ENCODE data around the gene NLRP6. TPM values are rescaled to one million over a fixed set of nuclear protein-coding genes. Genes with fewer than 3 reads are reported as not detected.
"Not testable (repeated sequence)": the region's sequence is repeated elsewhere in the genome, so short reads cannot be mapped to it uniquely, and the experiment has no call there.

Gene NLRP6
- total RNA-seq, 4 donors from 2014 or later = 0.13 to 0.73 (median 0.28) TPM

DNA sequence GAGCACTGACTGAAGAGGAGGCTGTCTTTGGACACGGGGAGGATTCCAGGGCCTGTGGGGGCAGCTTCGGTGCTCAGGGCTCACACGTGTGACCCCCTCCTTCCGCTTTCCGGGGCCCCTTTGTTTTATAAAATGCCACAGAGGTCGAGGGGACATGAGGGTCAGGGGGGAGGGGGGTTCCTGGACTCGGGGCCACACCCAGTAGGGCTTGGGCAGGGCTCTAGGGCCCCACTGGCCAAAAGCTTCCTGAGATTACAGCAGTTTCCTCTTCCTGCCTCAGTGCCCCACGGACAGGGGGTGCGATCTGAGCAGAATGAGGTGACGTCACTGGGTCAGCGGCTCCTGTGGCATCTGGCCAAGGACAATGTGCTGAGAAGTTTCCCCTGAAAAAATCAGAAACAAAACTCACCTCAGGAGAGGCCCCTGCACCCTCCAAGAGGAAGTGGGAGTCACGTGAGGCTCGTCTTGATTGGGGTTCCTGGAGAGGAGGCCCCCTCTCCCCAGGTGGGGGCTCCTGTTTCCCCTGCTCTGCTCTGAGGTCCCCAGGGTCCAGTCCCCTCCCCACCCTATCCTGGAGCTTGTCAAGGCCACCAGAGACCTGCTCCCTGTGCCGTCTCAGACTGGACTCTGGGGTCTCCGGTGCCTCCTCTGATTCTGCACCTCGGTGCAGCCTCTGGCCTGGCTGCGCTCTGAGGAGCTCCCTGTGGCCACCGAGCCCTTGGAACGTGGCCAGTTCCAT is 48.8 kb downstream of the NLRP6 start:
- Histone ChIP-seq H3K4me3 (replicated peaks in 1 of 3) (no peak overlapping the region), H3K27ac (peak overlapping the region; percentile 86 to 88 (median 86)), H3K4me1 (peaks cover 27 to 45% of the 10 kb centered on the region in 2 donors), H3K27me3 (no peaks in the 10 kb centered on the region), H3K9me3 (no peaks in the 10 kb centered on the region), H3K36me3 (no peaks in the 10 kb centered on the region)
- DNase-seq = peak; percentile 77 to 83
- intact Hi-C loops (cut with DNase I) = no loop called here
- TF ChIP-seq POLR2A (IDR thresholded peaks at IDR 0.05) = no peak
- TF ChIP-seq CTCF (IDR thresholded peaks at IDR 0.05) = no peak
- WGBS, 2 donors = 12 to 31% methylated on average over 6 to 17 of the region's 19 CpGs

- 96 to 98% methylated on average over 3 of the region's 3 CpGs for WGBS, 2 donors
- H3K27ac ChIP-seq = peak overlapping the region; percentile 86 to 88 (median 86)
- H3K9me3 ChIP-seq = no peaks in the 10 kb centered on the region
- no peaks in the 10 kb centered on the region for H3K36me3 ChIP-seq
- H3K4me3 ChIP-seq (replicated peaks in 1 of 3) = no peak overlapping the region
- H3K4me1 ChIP-seq = peaks cover 27 to 45% of the 10 kb centered on the region in 2 donors
- no peak for DNase-seq
- intact Hi-C loops (cut with DNase I) = no loop called here
- TF ChIP-seq POLR2A (IDR thresholded peaks at IDR 0.05) (no peak), CTCF (IDR thresholded peaks at IDR 0.05) (no peak)
- no peaks in the 10 kb centered on the region for H3K27me3 ChIP-seq
Measured at GRCh38 chr11:327581-327923, 49.3 kb downstream of the NLRP6 start.

- H3K4me3 ChIP-seq (replicated peaks in 1 of 3) = no peak overlapping the region
- no peak for DNase-seq
- no peaks in the 10 kb centered on the region for H3K9me3 ChIP-seq
- 89 to 93% methylated on average over 13 of the region's 13 CpGs for WGBS, 2 donors
- TF ChIP-seq CTCF (IDR thresholded peaks at IDR 0.05) = no peak
- TF ChIP-seq POLR2A (IDR thresholded peaks at IDR 0.05) = no peak
- no peak overlapping the region for H3K27ac ChIP-seq
- H3K4me1 ChIP-seq = peaks cover 27 to 41% of the 10 kb centered on the region in 2 donors
- intact Hi-C loops (cut with DNase I) = no loop called here
- H3K27me3 ChIP-seq = no peaks in the 10 kb centered on the region
- H3K36me3 ChIP-seq = no peaks in the 10 kb centered on the region
Measured at GRCh38 chr11:328012-328411, 49.8 kb downstream of the NLRP6 start.

GRCh38 chr11:328516-329100 is 50.4 kb downstream of the NLRP6 start:
- H3K27me3 ChIP-seq; H3K9me3 ChIP-seq; H3K27ac ChIP-seq; H3K36me3 ChIP-seq; intact Hi-C loops (cut with DNase I); H3K4me3 ChIP-seq (replicated peaks in 1 of 3); DNase-seq: not testable (repeated sequence)
- H3K4me1 ChIP-seq = peaks cover 27 to 41% of the 10 kb centered on the region in 2 donors
- 89 to 92% methylated on average over 15 of the region's 15 CpGs for WGBS, 2 donors

DNA sequence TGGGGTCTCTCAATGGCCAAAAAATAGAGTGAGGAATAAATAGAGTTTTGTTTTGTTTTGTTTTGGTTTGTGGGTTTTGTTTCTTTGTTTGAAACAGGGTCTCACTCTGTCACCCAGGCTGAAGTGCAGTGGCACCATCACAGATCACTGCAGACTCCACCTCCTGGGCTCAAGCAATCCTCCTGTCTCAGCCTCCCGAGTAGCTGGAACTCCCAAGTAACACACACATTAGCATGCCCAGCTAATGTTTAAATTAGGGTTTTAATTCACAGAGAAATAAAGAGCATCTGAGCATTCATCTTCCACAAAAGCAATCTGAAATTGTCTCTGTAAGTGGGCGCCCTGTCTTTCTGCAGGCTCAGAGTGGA is 51.7 kb downstream of the NLRP6 start:
- intact Hi-C loops (cut with DNase I) = no loop called here
- Histone ChIP-seq H3K36me3 (no peaks in the 10 kb centered on the region), H3K27me3 (no peaks in the 10 kb centered on the region), H3K27ac (no peak overlapping the region), H3K9me3 (no peaks in the 10 kb centered on the region), H3K4me3 (replicated peaks in 1 of 3) (no peak overlapping the region), H3K4me1 (peaks cover 20 to 28% of the 10 kb centered on the region in 2 donors)
- TF ChIP-seq CTCF (IDR thresholded peaks at IDR 0.05) (no peak), POLR2A (IDR thresholded peaks at IDR 0.05) (no peak)
- 94 to 95% methylated on average over 2 of the region's 2 CpGs for WGBS, 2 donors
- DNase-seq = no peak
